GM21723 (cell line): ENCODE measurements around the gene SEC61A2.
A peak's percentile ranks its signal among the peaks of the same experiment; 100 is the strongest.

ENCODE experiments used
- ATAC-seq: cut with Tn5 transposase; IDR thresholded peaks from one replicate; pipeline ENCODE4 v1.9.1; 2021; ENCODE audit warnings: mild to moderate bottlenecking, moderate library complexity; ENCODE audit not compliant: unreplicated experiment

Gene SEC61A2

GRCh38 chr10:12195603-12196506 is 66.4 kb downstream of the SEC61A2 start, which contains the start of the genes CDC123 and NUDT5:
Gene CDC123 (plus strand): TSS chr10:12196188. CDS start chr10:12196246, 58 bp downstream.
Gene NUDT5 (minus strand): TSS chr10:12195891. CDS start chr10:12186291, 9,600 bp downstream.
- peak; percentile 88 for ATAC-seq

DNA sequence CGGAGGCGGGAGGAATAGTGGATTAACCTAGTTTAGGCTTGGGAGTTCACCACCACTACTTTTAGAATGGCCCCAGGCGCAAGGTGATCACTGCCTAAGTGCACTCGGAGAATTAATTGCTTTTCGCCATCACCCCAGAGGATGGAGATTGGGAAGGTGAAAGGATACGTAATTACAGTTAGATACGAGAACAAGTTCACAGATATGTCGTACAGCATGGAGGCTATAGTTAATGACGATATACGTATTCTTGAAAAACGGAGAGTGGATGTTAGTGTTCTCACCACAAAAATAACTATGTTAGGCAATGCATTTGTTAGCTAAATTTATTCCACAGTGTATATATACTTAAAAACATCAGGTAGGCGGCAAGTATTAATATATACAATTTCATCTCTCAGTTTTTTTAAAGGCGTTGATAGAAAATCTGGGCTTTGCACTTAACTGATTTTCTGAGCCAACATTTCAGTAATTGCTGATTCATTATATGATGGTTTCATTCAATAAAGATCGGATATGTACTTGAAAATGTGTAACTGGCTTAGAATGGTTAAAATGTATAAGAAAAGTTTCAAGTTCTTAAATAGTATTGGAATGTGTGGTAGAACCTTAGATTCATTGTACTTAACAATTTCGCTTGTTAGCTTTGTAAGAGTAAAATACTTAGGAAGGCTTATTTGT is 67.2 kb downstream of the SEC61A2 start:
- ATAC-seq, result no peak

DNA sequence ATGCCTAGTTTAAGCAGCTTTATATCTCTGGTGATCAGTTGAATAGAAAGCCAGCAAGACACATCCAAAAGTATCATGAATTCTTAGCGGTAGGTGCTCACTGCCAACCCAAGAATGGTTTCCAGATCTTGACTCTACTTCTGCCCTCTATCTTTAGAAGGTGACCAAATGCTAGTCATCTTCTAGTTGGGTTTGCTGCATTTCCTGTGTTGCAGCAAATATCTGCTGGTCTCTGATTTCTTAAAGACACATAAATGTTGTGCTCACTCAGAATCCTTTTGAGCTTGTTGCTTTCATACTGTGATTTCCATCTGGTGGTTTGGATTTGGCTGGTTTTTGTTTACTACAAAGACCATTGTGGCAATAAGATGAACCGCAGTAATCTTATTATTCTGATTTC is 68.7 kb downstream of the SEC61A2 start:
- no peak for ATAC-seq

GRCh38 chr10:12200850-12201249 is 71.4 kb downstream of the SEC61A2 start:
- ATAC-seq, result no peak

DNA sequence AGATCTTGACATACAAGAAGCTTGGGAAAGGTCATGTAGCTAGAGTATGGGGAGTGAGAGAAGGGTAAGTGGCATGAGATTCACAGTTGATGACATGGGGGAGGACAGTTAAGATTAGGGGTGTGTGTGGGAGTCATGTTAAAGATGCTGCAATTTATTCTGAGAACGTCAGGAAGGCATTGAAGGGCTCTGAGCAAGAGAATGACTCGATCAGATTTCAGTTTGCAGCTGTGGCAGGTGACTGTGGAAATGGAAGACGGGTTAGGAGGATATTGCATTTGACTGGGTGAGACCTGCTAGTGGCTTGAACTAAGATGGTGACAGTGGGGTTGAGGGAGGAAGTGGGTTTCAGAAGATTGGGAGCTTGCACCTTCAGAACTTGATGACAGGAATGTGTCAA is 72.1 kb downstream of the SEC61A2 start:
- ATAC-seq, result no peak

DNA sequence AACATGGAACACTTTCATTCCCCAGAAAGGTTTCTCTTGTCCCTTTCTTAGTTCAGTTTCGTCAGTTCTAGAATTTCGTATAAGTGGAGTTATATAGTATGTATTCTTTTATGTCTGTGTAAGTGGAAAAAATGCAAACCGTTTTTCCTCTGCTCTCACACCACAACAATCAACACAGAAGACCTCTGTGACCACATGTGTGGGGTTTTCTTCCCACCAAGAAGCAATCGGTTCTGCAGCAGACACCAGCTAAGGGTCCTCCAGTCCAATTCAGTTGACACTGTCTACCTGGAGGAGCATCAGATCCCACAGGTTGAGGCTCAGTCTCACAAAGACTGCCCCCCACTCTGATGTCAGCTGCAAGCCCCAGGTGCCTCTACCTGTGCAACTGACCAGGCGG is 72.7 kb downstream of the SEC61A2 start:
- no peak for ATAC-seq

GRCh38 chr10:12205082-12205481 is 75.6 kb downstream of the SEC61A2 start:
- ATAC-seq, result no peak

DNA sequence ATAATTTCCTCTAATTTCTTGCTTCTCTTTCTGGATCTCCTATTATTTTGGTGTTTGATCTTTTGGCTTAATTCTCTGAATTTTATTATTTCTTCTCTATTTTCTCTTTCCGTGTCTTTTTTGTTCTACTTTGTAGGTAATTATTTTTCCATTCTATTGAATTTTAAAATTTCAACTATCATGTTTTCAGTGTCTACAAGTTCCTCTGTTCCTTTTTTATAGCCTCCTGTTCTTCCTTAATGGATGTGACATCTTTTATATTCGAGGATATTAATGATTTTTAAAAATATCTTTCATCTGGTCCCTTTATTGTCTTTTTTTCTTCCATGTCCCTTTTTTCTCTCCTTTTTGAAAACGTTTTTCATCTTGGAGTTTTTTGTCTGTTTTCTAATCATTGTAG is 77.6 kb downstream of the SEC61A2 start:
- no peak for ATAC-seq

GRCh38 chr10:12208460-12208859 is 79.0 kb downstream of the SEC61A2 start:
- no peak for ATAC-seq

DNA sequence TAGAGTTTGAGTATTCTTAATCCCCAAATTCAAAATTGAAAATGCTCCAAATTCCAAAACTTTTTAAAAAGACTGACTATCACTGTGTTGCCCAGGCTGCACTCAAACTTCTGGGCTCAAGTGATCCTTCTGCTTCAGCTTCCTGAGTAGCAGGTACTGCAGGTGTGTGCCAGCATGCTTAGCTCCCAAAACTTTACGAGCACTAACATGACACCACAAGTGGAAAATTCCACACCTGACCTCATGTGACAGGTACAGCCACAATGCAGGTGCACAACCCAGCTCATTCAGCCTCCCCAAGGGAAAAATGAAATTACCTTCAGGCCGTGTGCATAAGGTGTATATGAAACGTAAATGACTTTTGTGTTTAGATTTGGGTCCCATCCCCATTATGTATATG is 83.0 kb downstream of the SEC61A2 start:
- no peak for ATAC-seq

- ATAC-seq, result no peak
Observed at GRCh38 chr10:12213621-12214020, 84.1 kb downstream of the SEC61A2 start.

DNA sequence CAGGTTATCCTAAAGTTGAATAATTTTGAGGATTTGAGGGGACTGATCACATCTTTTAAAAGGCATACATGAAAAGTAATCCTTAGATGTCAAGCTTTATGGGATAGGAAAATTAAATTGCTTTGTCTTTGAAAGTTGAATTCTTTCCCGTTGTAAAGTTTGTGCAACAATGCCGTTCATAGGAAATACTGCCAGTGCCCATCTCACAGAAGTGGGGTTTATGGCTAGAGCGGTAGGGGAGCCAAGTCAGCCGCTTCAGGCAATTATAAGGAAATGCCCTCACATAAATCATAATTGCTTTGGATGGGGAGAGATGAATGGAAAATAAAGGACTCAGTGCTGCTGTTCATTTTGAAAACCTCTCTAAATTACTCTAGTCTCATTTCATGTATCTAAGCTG is 84.6 kb downstream of the SEC61A2 start:
- ATAC-seq, result no peak

DNA sequence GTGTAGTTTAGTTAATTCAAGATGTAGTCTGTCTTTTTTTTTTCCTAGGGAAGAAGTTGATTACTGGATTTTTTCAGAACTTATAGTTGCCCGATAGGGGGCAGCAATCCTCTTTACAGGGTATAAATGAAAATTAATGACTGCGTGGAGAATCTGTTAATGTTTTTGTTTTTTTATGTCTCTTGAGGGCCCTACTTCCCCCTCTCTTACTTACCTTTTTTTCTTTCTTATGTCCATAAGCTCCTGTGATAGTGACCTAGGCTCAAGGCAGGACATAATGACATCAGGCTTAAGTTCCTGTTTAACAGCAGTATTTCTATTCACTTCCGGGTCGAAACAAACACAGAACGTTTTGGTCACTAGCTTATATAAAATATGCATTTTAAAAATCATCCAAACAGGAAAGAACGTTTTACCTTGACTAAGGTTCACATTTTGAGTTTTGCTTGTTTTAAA is 85.3 kb downstream of the SEC61A2 start:
- no peak for ATAC-seq
